ACHN (cell line): ENCODE measurements around the gene VPS16.

Experiments used
- DNase-seq: peaks from one replicate; pipeline ENCODE4 v3.0.0-alpha.2; 2015
- in situ Hi-C: cut with HindIII; loops from 2 replicates; pipeline ENCODE4 v1.10.0; 2017; ENCODE audit warnings: low sequenced_read_pairs, low pct_ligation_motif_present, low pct_unique_long_range_greater_than_20kb

VPS16 gene

GRCh38 chr20:2840138-2840966 is at the start of gene VPS16, which contains the start of gene PCED1A:
Gene VPS16, plus strand, starts transcription at chr20:2840745. Its CDS starts 30 bp downstream, at chr20:2840775.
Gene PCED1A, minus strand, starts transcription at chr20:2840655. Its CDS starts 743 bp downstream, at chr20:2839912.
- DNase-seq: peak; percentile 75
- in situ Hi-C loops: no loop called here

- in situ Hi-C loops: no loop called here
Measured at GRCh38 chr20:2793471-2793870, 47.1 kb upstream of the VPS16 start.

DNA sequence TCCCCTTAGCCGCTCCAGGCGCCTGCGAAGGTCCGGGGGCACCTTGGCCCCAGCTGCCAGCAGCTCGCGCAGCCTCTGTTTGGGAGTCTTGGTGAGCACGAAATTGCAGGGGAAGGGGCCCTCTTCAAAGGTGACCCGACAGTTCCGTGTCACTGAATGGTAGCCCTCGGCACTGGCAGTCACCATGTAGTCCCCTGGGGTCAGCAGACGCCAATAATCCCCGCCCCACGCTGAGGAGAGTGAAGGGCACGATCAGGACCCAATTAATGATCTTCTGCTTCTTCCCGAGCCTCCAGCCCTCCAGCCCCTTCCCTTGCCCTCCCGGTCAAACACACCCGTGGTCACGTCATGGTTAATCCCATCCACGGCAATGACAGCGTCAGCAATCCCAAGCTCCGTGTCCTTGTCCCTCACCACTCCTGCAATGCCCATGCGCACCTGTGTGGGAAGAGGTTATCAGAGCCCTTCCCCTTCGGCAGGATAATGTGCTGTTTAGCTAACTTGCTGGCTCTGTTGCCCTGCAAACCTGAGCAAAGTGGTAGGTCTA is 46.3 kb upstream of the VPS16 start:
- no peak for DNase-seq
- in situ Hi-C loops: no loop called here

More at GRCh38 chr20:2793471-2793870, 47.1 kb upstream of the VPS16 start:
- DNase-seq: no peak

- in situ Hi-C loops: no loop called here
- no peak for DNase-seq
Measured at GRCh38 chr20:2794866-2795447, 45.6 kb upstream of the VPS16 start.

DNA sequence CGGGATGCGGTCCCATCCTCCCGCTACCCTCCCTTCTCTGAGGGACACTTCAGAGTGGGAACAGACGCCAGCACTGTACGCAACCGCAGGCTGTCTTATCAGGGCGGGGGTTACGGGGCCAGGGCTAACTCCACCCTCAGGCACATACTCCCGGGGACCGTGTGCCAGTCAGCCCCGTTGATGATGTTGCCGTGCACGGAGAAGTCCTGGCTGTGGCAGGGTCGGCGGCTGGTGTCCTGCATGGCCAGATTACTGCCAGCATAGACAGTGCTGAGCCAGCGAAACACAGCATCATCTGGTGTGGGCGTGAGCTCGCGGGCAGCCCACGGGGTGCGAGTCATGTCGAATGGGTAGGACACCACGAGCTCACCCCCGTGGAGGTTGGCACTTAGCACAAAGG is 45.1 kb upstream of the VPS16 start:
- DNase-seq: no peak
- in situ Hi-C loops: no loop called here

GRCh38 chr20:2796011-2796660 is 44.4 kb upstream of the VPS16 start:
- in situ Hi-C loops: no loop called here
- DNase-seq: no peak

- in situ Hi-C loops: no loop called here
- DNase-seq: no peak
Measured at GRCh38 chr20:2797136-2797983, 43.2 kb upstream of the VPS16 start.

DNA sequence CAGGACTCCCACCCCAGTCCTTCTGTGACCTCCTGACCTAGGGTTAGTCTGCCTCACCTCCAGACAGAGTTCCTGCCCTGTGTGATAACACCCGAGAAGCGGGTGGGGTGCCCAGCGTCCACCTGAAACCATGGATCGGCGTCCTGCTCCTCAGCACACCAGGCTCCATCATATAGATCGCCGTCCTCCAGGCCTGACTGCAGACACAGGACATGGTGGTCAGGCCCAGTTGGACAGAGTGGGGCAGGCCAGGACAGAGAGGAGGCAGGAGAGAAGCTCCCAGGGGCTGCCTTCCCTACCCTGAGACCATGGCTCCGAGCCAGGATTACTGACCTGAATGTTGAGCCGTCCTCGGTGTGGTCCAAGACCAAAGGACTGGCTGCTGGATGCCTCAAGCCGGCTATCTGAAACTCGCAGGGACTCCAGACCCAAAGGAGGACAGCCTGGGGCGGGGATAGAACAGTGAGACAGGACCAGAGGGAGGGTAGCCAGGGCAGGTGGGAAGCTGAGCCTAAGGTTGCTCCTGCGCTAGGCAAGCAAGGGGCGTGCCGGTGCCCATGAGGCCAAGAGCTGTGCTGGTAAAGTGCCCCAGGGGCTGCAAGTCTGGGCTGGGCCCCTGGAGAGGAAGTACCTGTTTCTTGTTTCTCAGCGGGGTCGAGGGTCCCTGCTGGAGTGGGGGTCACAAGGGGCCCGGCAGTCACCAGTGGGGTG is 42.3 kb upstream of the VPS16 start:
- no peak for DNase-seq
- in situ Hi-C loops: no loop called here

GRCh38 chr20:2798814-2799213 is 41.7 kb upstream of the VPS16 start:
- in situ Hi-C loops: no loop called here
- DNase-seq: no peak

- in situ Hi-C loops: no loop called here
- DNase-seq: no peak
Measured at GRCh38 chr20:2799271-2799670, 41.3 kb upstream of the VPS16 start.

DNA sequence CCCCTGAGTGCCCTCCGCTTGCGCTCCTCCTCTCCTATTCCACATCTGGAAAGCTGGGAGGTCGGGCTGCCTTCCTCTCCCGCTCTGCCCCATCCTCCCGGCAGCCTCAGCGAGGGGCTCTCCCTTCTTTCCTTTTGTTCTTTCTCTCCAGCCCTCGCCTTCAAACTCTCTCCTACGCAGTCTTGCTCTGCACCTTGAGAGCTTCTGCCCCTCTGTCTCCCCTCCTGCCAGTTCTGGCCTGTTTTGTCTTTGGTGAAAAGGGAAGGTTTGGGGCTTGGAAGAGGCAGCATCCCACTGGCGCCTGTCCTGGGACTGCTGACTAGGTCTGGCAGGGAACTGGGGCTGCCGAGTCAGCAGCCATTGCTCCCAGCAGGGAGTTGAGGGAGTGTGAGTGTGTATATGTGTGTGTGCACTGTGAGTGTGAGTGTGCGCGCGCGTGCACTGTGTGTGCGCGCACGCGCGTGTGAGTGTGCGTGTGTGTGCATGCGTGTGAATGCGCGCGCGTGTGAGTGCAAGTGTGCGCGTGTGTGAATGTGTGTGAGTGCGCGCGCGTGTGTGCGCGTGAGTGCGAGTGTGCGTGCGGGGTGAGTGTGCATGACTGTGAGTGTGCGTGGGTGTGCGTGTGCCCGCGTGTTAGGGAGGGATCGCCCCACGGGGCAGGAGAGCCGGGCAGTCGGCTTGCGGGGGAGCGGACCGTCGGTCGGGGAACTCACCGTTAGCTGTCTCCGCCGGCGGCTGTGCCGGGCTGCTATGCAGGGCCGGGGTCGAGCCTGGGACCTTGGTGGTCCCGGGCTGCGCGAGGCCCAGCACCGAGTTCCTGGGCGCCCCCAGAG is 40.6 kb upstream of the VPS16 start:
- in situ Hi-C loops: no loop called here

DNA sequence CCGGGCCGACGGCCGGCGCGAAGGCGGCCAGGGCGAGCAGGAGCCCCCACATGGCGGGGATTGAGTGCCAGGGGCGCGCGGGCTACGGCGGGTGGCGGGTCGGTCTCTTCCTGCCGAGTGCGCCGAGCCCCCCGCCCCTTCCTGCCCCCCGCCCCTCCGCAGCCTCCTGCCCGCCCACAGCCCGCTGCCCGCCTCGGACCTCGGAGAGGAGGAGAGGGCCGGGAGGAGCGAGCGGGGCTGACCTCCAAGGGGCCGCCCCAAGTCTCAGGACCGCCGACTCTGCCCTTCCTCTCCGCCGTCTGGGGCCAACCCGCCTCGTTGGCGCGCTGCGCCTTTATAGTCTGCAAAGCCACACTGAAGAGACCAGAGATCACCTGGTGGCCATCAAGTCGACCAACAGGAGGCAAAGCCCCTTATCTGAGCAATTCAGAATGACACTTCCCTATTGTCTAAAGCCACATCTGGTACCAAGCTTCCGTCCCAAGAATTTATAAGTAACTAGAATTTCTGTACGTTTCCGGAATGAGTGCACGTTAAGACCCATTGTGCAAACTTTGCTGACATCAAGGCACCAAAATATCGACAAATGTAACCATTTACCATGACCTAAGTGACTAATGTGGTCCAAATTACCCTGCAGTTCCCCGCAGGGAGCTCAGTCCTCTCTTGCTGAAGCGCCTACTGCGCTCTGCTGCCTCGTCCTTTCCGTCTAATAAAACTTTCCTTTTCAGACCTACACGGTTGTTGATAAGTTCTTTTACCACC is 39.8 kb upstream of the VPS16 start, which contains the start of gene CPXM1:
CPXM1 (minus strand) TSS at position 107 of the 765 bp plus-strand sequence; CDS start at position 52, 55 bp downstream.
- in situ Hi-C loops: no loop called here
- no peak for DNase-seq

More for the DNA sequence above, 40.6 kb upstream of the VPS16 start:
- DNase-seq: no peak

DNA sequence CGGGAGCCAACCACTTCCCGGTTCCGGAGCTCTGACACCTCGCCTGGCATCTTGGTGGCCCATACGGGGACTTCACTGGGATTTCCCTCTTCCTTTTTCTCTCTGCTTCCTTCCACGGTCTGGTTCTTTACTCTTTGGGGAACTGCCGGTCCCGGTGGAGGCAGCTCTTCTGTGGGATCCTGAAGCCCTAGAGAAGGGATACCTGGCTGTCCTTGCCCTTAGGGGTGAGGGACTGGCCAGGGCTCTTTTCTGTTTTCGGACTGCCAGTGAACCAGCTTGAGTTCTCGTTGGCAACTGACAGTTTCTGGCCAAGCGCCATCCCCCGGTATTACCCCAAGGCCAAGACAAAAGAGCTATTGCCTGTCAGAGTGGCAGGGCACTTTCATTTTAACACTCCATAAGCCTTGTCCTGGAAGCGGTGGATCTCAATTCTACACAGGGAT is 39.2 kb upstream of the VPS16 start:
- in situ Hi-C loops: no loop called here
- no peak for DNase-seq

DNA sequence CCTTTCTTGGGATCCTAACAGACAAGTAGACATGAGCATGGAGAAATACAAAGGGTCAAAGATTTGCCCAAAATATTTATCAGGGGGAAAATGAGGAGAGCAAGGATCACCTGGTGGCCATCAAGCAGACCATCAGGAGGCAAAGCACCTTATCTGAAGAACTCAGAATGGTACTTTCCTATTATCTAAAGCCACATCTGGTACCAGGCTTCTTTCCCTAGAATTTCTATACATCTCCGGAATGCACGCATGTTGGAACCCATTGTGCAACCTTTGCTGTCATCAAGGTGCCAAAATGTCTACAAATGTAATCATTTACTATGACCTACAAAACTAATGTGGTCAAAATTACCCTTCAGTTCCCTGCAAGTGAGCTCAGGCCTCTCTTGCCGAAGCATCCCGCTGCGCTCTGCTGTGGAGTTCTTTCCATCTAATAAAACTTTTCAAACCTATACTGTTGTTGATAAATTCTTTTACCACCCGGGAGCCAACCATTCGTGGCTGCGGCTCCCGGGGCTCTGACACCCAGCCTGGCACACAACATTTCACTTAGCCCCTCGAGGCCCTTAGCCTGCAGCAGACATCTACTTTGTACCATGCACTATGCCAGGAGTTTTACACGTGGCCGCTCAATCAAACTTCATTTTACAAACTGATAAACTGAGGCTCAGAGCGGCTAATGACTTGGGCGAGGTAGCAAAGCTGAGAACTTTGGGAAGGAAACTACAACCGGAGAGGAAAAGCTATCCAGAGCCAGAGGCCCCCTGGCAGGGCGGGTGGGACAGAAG is 36.3 kb upstream of the VPS16 start:
- in situ Hi-C loops: no loop called here
- DNase-seq: no peak

DNA sequence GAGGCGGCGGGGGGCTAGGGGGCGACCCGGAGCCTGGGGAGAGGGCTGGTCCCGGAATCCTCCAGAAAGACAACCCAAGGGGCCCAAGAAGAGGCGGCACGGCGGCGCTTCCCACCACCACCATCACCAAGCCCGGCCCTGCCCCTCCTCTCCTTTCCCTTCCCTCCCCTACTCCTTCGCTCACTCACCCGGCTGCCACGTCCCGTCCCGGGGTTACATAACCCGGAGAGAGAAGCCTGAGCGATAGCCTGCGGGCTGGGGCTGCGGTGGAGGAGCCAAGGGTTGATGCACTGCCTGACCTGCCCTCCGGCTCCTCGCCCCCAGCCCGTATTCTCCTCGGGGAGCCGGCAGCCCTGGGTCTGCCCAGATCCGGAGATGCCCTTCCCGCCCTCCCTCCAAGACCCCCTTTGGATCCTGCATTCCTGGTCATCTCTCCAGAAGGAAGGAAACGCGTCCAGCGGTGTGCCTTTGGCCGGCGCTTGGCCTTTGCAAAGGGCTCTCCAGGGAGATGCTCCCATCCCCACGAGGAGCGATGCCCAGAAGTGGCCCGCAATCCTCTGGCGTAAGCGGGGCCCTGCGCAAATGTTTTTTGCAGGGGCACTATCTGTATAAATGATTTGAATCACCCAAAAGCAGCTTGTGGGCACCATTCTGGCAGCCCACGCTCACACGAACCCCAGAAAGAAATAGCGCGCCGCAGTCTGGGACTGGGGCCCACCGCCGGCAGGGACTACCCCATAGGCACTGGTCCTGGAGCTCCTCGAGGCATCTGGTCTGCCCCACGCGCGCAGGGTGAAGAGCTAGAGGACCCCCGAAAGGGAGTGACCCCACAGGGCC is 35.5 kb upstream of the VPS16 start:
- no peak for DNase-seq
- in situ Hi-C loops: no loop called here
